SK-N-SH (cell line): ENCODE measurements around the gene TDRD9. TPM values are rescaled to one million over a fixed set of nuclear protein-coding genes. Genes with fewer than 3 reads are reported as not detected.

Source experiments
- CTCF ChIA-PET: fragments of 300-600, 350-600 bp; formaldehyde crosslinking; extraction: SDS; loops from one replicate; lab custom pipeline; 2021; lab: Yijun Ruan, JAX
- POLR2A ChIA-PET: fragments of 350-600 bp; sonication (Branson Sonifier 250); formaldehyde crosslinking; extraction: SDS; loops from one replicate; lab custom pipeline; 2020; ENCODE audit warnings: antibody characterized with exemption, inconsistent platforms; lab: Yijun Ruan, JAX
- DNase-seq: peaks from one replicate; pipeline ENCODE4 v3.0.0; 2012
- H2AFZ ChIP-seq: fragments of 200-600 bp; sonication (generic); 2 replicates; pipeline ENCODE4 v1.8.1; 2016; ENCODE audit warnings: antibody characterized with exemption, mild to moderate bottlenecking, low read depth
- H3F3A ChIP-seq: fragments of 200-600 bp; sonication (generic); replicated peaks from 2 replicates; pipeline ENCODE3; 2016; ENCODE audit warnings: antibody characterized with exemption, mild to moderate bottlenecking; ENCODE audit not compliant: insufficient read depth
- H3K27ac ChIP-seq, 2 experiments: fragments of 200-500 bp in 1 of 2; fragments of 200-600 bp in 1 of 2; sonication (Bioruptor generic) in 1 of 2; sonication (generic), shearing (Covaris generic) in 1 of 2; 2 replicates each; pipeline versions ENCODE4 v1.5.1 to v1.6.1; 2014 to 2016; ENCODE audit warnings: low read depth in 2 of 2, inconsistent platforms in 1 of 2, low read length in 1 of 2, mild to moderate bottlenecking in 1 of 2, mixed read lengths in 1 of 2
- H3K27me3 ChIP-seq: fragments of 200-600 bp; sonication (generic), shearing (Covaris generic); 2 replicates; pipeline ENCODE4 v1.6.1; 2016; ENCODE audit warnings: mixed run types; ENCODE audit not compliant: insufficient read depth
- H3K36me3 ChIP-seq, 2 experiments: fragments of 200-500 bp in 1 of 2; fragments of 200-600 bp in 1 of 2; sonication (Bioruptor generic) in 1 of 2; sonication (generic) in 1 of 2; replicated peaks in 1 of 2; 2 replicates each; pipeline versions ENCODE3 to v1.5.1; 2014 to 2016; ENCODE audit warnings: low read length in 1 of 2, mild to moderate bottlenecking in 1 of 2; ENCODE audit not compliant: insufficient read depth in 2 of 2, control insufficient read depth in 1 of 2
- H3K4me1 ChIP-seq, 2 experiments: fragments of 200-500 bp in 1 of 2; fragments of 200-600 bp in 1 of 2; sonication (Bioruptor generic) in 1 of 2; sonication (generic), shearing (Covaris generic) in 1 of 2; 2 replicates each; pipeline versions ENCODE4 v1.5.1 to v1.6.1; 2014 to 2016; ENCODE audit warnings: low read depth in 1 of 2, low read length in 1 of 2, mixed run types in 1 of 2; ENCODE audit not compliant: insufficient read depth in 2 of 2, control insufficient read depth in 1 of 2
- H3K4me2 ChIP-seq: fragments of 200-600 bp; sonication (generic), shearing (Covaris generic); 2 replicates; pipeline ENCODE4 v1.6.1; 2017; ENCODE audit warnings: mixed run types
- H3K4me3 ChIP-seq, 2 experiments: fragments of 200-500 bp in 1 of 2; fragments of 200-600 bp in 1 of 2; sonication (Bioruptor generic) in 1 of 2; sonication (generic), shearing (Covaris generic) in 1 of 2; 2 replicates each; pipeline versions ENCODE4 v1.5.1 to v1.8.1; 2014 to 2016; ENCODE audit warnings: low read depth in 2 of 2, inconsistent platforms in 1 of 2, low read length in 1 of 2, mild to moderate bottlenecking in 1 of 2, mixed read lengths in 1 of 2, moderate library complexity in 1 of 2
- H3K79me2 ChIP-seq: fragments of 200-600 bp; sonication (generic); 2 replicates; pipeline ENCODE4 v1.8.1; 2017; ENCODE audit warnings: mild to moderate bottlenecking; ENCODE audit not compliant: insufficient read depth
- H3K9ac ChIP-seq: fragments of 200-600 bp; sonication (generic); 2 replicates; pipeline ENCODE4 v1.6.1; 2017; ENCODE audit warnings: mixed run types
- H3K9me2 ChIP-seq: fragments of 200-600 bp; sonication (generic); 2 replicates; pipeline ENCODE4 v1.6.1; 2017; ENCODE audit warnings: mixed run types
- H3K9me3 ChIP-seq: fragments of 200-600 bp; sonication (generic); 2 replicates; pipeline ENCODE4 v1.6.1; 2017; ENCODE audit warnings: mixed run types, mild to moderate bottlenecking, moderate library complexity
- H4K20me1 ChIP-seq: fragments of 200-600 bp; sonication (generic); 2 replicates; pipeline ENCODE4 v1.6.1; 2017; ENCODE audit warnings: mild to moderate bottlenecking, mixed run types; ENCODE audit not compliant: insufficient read depth
- CHD2 ChIP-seq: fragments of 150-350 bp; IDR thresholded peaks from 2 replicates; pipeline ENCODE4 v1.6.1; 2018; ENCODE audit warnings: low read length; ENCODE audit not compliant: partially characterized antibody
- ELF1 ChIP-seq: IDR thresholded peaks from 2 replicates; pipeline ENCODE4 v1.4.0; 2012
- EZH2phosphoT487 ChIP-seq: fragments of 200-600 bp; sonication (generic); IDR thresholded peaks from 2 replicates; pipeline ENCODE4 v1.6.1; 2017; ENCODE audit warnings: low read depth, mixed run types, mild to moderate bottlenecking, antibody characterized with exemption, moderate library complexity, borderline replicate concordance
- FOXJ3 ChIP-seq: sonication (generic); formaldehyde crosslinking; IDR thresholded peaks from 2 replicates; pipeline ENCODE4 v1.5.1; 2020; ENCODE audit warnings: mild to moderate bottlenecking, missing genetic modification reagents
- FOXM1 ChIP-seq: IDR thresholded peaks from 2 replicates; pipeline ENCODE4 v1.4.0; 2012; ENCODE audit warnings: low read depth, mild to moderate bottlenecking
- MEF2A ChIP-seq: IDR thresholded peaks from 2 replicates; pipeline ENCODE4 v1.4.0; 2012; ENCODE audit warnings: low read depth, borderline replicate concordance
- NFIC ChIP-seq: IDR thresholded peaks from 2 replicates; pipeline ENCODE4 v1.4.0; 2012; ENCODE audit warnings: borderline replicate concordance
- NRF1 ChIP-seq: IDR thresholded peaks from 2 replicates; pipeline ENCODE4 v1.6.1; 2012; ENCODE audit warnings: low read depth, mild to moderate bottlenecking, low read length
- POLR2AphosphoS5 ChIP-seq: IDR thresholded peaks from 2 replicates; pipeline ENCODE4 v1.6.1; 2012; ENCODE audit warnings: low read depth, low read length
- RFX5 ChIP-seq: IDR thresholded peaks from 2 replicates; pipeline ENCODE4 v1.6.1; 2012; ENCODE audit warnings: mild to moderate bottlenecking, improper control_type of control experiment, low read length
- RXRA ChIP-seq: IDR thresholded peaks from 2 replicates; pipeline ENCODE4 v1.4.0; 2012; ENCODE audit warnings: low read depth, mild to moderate bottlenecking, borderline replicate concordance
- TAF1 ChIP-seq: IDR thresholded peaks from 2 replicates; pipeline ENCODE4 v1.6.1; 2012; ENCODE audit warnings: low read depth, mild to moderate bottlenecking, low read length, moderate library complexity, borderline replicate concordance
- YY1 ChIP-seq: IDR thresholded peaks from 2 replicates; pipeline ENCODE4 v1.4.0; 2012; ENCODE audit warnings: low read depth, mild to moderate bottlenecking
- WGBS: methylation state at CpG from one replicate; pipeline ENCODE4 v1.1.6; 2017; ENCODE audit warnings: low lambda C conversion rate; 5-methylcytosine and 5-hydroxymethylcytosine counted together
- polyA plus RNA-seq, 3 experiments: library from polyadenylated mRNA; depleted of rRNA; stranded (reverse); fragments of >200 nt; gene quantifications; 2 replicates each; pipeline ENCODE4 v1.2.3, GENCODE V29; 2012
- TF ChIP-seq, protein P1 (sequence below): fragments of 150-350 bp; IDR thresholded peaks from 2 replicates; pipeline ENCODE4 v1.6.1; 2016; ENCODE audit warnings: mild to moderate bottlenecking, low read depth, low read length
- TF ChIP-seq, protein P2 (sequence below): fragments of 150-350 bp; IDR thresholded peaks from 2 replicates; pipeline ENCODE4 v1.6.1; 2017; ENCODE audit warnings: antibody characterized with exemption, low read length, low read depth, borderline replicate concordance
- TF ChIP-seq, protein P3 (sequence below): IDR thresholded peaks from 2 replicates; pipeline ENCODE4 v1.6.1; 2012; ENCODE audit warnings: mild to moderate bottlenecking, low read depth, low read length, moderate library complexity
- TF ChIP-seq, protein P4 (sequence below): IDR thresholded peaks from 2 replicates; pipeline ENCODE4 v1.4.0; 2012; ENCODE audit warnings: low read depth, borderline replicate concordance

Gene TDRD9
- polyA plus RNA-seq, 1 of the 3 experiments (the other 2 are of a cell fraction): not detected

DNA sequence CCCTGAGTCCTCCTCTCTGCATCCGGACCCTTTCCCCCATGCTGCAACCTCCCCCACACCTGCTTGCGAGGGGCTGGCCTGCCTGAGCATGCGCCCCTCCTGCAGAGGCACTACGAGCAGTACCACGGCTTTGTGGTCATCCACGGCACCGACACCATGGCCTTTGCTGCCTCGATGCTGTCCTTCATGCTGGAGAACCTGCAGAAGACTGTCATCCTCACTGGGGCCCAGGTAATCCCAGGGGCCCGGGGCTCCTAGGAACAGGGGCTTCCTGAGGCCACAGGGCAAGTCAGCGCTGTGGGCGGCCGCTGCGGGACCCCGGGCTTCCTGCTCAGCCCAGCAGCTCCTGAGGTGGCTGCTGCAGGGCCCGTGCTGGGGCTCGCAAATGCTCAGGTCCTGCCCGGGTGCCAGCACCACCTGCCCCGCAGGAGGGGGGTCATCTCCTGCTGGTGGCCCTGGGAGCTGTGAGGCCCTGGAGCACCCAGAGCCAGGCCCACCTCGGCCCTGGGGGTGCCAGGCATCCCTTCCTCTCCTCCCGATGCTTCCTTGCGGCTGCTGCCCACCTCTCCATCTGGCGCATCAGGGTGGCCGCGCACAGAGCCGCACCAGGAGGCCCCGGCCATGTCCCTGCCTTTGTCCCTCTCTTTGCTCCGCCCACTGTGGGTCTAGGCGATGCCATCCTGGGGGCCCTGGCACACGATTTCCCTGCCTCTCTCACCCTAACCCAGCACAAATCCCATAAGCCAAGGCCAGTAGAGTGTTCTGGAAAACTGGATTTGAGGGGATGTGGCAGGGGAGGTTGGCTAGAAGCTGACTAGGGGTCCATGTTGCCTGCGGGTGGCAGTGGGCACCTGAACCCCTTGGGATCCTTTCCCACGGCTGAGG is 167.4 kb downstream of the TDRD9 start:
- Histone ChIP-seq H3K79me2 (no peaks in the 10 kb centered on the region), H3K4me1 (peaks cover 0 to 14% of the 10 kb centered on the region in 2 experiments; a peak in 1 of 4 replicates), H3K36me3 (no peaks in the 10 kb centered on the region), H4K20me1 (no peaks in the 10 kb centered on the region), H3K4me2 (no peak overlapping the region), H3K27ac (no peak overlapping the region), H3K9ac (no peak overlapping the region), H3F3A (no peaks in the 10 kb centered on the region), H3K27me3 (no peaks in the 10 kb centered on the region), H3K9me2 (no peaks in the 10 kb centered on the region), H3K9me3 (no peaks in the 10 kb centered on the region), H3K4me3 (no peak overlapping the region), H2AFZ (no peak overlapping the region)
- TF ChIP-seq, protein P1, sequence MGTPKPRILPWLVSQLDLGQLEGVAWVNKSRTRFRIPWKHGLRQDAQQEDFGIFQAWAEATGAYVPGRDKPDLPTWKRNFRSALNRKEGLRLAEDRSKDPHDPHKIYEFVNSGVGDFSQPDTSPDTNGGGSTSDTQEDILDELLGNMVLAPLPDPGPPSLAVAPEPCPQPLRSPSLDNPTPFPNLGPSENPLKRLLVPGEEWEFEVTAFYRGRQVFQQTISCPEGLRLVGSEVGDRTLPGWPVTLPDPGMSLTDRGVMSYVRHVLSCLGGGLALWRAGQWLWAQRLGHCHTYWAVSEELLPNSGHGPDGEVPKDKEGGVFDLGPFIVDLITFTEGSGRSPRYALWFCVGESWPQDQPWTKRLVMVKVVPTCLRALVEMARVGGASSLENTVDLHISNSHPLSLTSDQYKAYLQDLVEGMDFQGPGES: no peak
- no peak for TF ChIP-seq RFX5
- no peak for TF ChIP-seq YY1
- no peak for TF ChIP-seq CHD2
- TF ChIP-seq, protein P2, sequence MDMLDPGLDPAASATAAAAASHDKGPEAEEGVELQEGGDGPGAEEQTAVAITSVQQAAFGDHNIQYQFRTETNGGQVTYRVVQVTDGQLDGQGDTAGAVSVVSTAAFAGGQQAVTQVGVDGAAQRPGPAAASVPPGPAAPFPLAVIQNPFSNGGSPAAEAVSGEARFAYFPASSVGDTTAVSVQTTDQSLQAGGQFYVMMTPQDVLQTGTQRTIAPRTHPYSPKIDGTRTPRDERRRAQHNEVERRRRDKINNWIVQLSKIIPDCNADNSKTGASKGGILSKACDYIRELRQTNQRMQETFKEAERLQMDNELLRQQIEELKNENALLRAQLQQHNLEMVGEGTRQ: no peak
- no peak for TF ChIP-seq MEF2A
- DNase-seq: no peak
- 68% methylated on average over 17 of the region's 31 CpGs for WGBS
- POLR2A ChIA-PET: no interaction called here
- CTCF ChIA-PET: interaction anchor here (0.7 to 5.5 kb wide), 26 partner anchors 9 to 604 kb away, joined by 3 to 79 read pairs (median 6); no protein-coding TSS in a partner anchor

DNA sequence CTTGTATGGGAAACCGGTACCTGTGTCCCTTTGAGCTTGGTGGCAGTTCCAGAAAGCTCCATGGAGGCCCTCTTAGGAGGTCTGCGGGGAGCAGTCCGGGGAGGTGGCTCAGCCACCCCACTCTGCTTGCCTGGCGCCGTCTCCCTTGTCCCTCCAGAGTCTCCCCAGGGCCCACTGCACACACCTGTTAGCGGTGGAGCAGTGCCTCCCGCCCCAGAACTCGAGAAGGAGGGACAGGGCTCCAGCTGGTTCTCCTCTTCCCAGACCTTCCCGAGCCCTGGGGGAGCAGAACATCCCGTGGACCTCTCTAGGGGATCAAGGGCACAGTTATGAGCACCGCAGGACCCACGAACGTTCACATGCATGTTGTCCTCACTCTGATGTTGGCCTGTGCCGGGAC is 168.1 kb downstream of the TDRD9 start:
- Histone ChIP-seq H4K20me1 (no peaks in the 10 kb centered on the region), H3K4me2 (no peak overlapping the region), H3K4me3 (no peak overlapping the region), H3K9me2 (no peaks in the 10 kb centered on the region), H3F3A (no peaks in the 10 kb centered on the region), H2AFZ (no peak overlapping the region), H3K9ac (no peak overlapping the region), H3K79me2 (no peaks in the 10 kb centered on the region), H3K9me3 (no peaks in the 10 kb centered on the region), H3K27me3 (no peaks in the 10 kb centered on the region), H3K36me3 (no peaks in the 10 kb centered on the region), H3K4me1 (peaks cover 0 to 14% of the 10 kb centered on the region in 2 experiments; a peak in 1 of 4 replicates), H3K27ac (no peak overlapping the region)
- no peak for DNase-seq
- ChIA-PET CTCF (interaction anchor here (0.9 to 5.5 kb wide), 8 partner anchors 10 to 604 kb away, joined by 3 to 79 read pairs (median 6); no protein-coding TSS in a partner anchor), POLR2A (no interaction called here)
- 60% methylated on average over 2 of the region's 14 CpGs for WGBS
- no peak for TF ChIP-seq NRF1
- no peak for TF ChIP-seq EZH2phosphoT487
- TF ChIP-seq FOXM1: no peak
- TF ChIP-seq RFX5: no peak
- TF ChIP-seq, protein P3, sequence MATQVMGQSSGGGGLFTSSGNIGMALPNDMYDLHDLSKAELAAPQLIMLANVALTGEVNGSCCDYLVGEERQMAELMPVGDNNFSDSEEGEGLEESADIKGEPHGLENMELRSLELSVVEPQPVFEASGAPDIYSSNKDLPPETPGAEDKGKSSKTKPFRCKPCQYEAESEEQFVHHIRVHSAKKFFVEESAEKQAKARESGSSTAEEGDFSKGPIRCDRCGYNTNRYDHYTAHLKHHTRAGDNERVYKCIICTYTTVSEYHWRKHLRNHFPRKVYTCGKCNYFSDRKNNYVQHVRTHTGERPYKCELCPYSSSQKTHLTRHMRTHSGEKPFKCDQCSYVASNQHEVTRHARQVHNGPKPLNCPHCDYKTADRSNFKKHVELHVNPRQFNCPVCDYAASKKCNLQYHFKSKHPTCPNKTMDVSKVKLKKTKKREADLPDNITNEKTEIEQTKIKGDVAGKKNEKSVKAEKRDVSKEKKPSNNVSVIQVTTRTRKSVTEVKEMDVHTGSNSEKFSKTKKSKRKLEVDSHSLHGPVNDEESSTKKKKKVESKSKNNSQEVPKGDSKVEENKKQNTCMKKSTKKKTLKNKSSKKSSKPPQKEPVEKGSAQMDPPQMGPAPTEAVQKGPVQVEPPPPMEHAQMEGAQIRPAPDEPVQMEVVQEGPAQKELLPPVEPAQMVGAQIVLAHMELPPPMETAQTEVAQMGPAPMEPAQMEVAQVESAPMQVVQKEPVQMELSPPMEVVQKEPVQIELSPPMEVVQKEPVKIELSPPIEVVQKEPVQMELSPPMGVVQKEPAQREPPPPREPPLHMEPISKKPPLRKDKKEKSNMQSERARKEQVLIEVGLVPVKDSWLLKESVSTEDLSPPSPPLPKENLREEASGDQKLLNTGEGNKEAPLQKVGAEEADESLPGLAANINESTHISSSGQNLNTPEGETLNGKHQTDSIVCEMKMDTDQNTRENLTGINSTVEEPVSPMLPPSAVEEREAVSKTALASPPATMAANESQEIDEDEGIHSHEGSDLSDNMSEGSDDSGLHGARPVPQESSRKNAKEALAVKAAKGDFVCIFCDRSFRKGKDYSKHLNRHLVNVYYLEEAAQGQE: no peak
- no peak for TF ChIP-seq TAF1
- TF ChIP-seq, protein P2: no peak
- TF ChIP-seq ELF1: no peak
- no peak for TF ChIP-seq NFIC
- TF ChIP-seq POLR2AphosphoS5: no peak
- no peak for TF ChIP-seq FOXJ3 (CRISPR knock-in tag)
- TF ChIP-seq RXRA: no peak
- TF ChIP-seq, protein P4, sequence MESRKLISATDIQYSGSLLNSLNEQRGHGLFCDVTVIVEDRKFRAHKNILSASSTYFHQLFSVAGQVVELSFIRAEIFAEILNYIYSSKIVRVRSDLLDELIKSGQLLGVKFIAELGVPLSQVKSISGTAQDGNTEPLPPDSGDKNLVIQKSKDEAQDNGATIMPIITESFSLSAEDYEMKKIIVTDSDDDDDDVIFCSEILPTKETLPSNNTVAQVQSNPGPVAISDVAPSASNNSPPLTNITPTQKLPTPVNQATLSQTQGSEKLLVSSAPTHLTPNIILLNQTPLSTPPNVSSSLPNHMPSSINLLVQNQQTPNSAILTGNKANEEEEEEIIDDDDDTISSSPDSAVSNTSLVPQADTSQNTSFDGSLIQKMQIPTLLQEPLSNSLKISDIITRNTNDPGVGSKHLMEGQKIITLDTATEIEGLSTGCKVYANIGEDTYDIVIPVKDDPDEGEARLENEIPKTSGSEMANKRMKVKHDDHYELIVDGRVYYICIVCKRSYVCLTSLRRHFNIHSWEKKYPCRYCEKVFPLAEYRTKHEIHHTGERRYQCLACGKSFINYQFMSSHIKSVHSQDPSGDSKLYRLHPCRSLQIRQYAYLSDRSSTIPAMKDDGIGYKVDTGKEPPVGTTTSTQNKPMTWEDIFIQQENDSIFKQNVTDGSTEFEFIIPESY: no peak
